NK-92 (cell line): ENCODE data around the gene CLCN6.

ENCODE experiments used
- DNase-seq: peaks from one replicate; lab custom pipeline; 2025; ENCODE audit not compliant: unreplicated experiment; lab: John Stamatoyannopoulos, UW

The CLCN6 gene

GRCh38 chr1:11779715-11780379, 26.1 kb upstream of the CLCN6 start:
- DNase-seq: no peak

- no peak for DNase-seq
These were observed 25.4 kb upstream of the CLCN6 start for GRCh38 chr1:11780380-11781147.

- DNase-seq: no peak
These were observed 24.7 kb upstream of the CLCN6 start for GRCh38 chr1:11781297-11781696.

- no peak for DNase-seq
These were observed 23.8 kb upstream of the CLCN6 start for GRCh38 chr1:11782127-11782708.

GRCh38 chr1:11783556-11783955, 22.4 kb upstream of the CLCN6 start:
- no peak for DNase-seq

GRCh38 chr1:11784256-11784992, 21.6 kb upstream of the CLCN6 start:
- no peak for DNase-seq

- DNase-seq: no peak
These were observed 20.8 kb upstream of the CLCN6 start for GRCh38 chr1:11784993-11785769.

GRCh38 chr1:11786168-11786567, 19.8 kb upstream of the CLCN6 start:
- no peak for DNase-seq

- DNase-seq: no peak
These were observed 18.7 kb upstream of the CLCN6 start for GRCh38 chr1:11787251-11787803.

- no peak for DNase-seq
These were observed 18.1 kb upstream of the CLCN6 start for GRCh38 chr1:11787804-11788436.

- DNase-seq: no peak
These were observed 17.4 kb upstream of the CLCN6 start for GRCh38 chr1:11788549-11789053.

- DNase-seq: no peak
These were observed 16.6 kb upstream of the CLCN6 start for GRCh38 chr1:11789126-11790067.

GRCh38 chr1:11790101-11790879, 15.7 kb upstream of the CLCN6 start:
- DNase-seq: no peak

- no peak for DNase-seq
These were observed 14.9 kb upstream of the CLCN6 start for GRCh38 chr1:11790880-11791715.

GRCh38 chr1:11792106-11792505, 13.9 kb upstream of the CLCN6 start:
- DNase-seq: no peak

GRCh38 chr1:11793819-11794218, 12.2 kb upstream of the CLCN6 start:
- no peak for DNase-seq
